Smooth muscle cell (in vitro differentiated cells): Measurements from ENCODE around the gene PLEKHG7. TPM values are rescaled to one million over a fixed set of nuclear protein-coding genes. Genes with fewer than 3 reads are reported as not detected.

Source experiments
- DNase-seq: peaks from one replicate; lab custom pipeline; 2025; ENCODE audit not compliant: unreplicated experiment; lab: John Stamatoyannopoulos, UW
- H2AFZ ChIP-seq: fragments of 200-600 bp; sonication (generic); 2 replicates; pipeline ENCODE4 v1.6.0; 2016; ENCODE audit warnings: antibody characterized with exemption, low read depth, mild to moderate bottlenecking
- H3F3A ChIP-seq: fragments of 200-600 bp; sonication (generic); 2 replicates; pipeline ENCODE4 v1.6.0; 2017; ENCODE audit warnings: antibody characterized with exemption, low read depth
- H3K27ac ChIP-seq: fragments of 200-600 bp; sonication (generic); 2 replicates; pipeline ENCODE4 v1.5.1; 2016; ENCODE audit warnings: low read depth, mild to moderate bottlenecking
- H3K27me3 ChIP-seq: fragments of 200-600 bp; sonication (generic); 2 replicates; pipeline ENCODE4 v1.6.1; 2016; ENCODE audit warnings: low read depth, mild to moderate bottlenecking
- H3K36me3 ChIP-seq: fragments of 200-600 bp; sonication (generic); 2 replicates; pipeline ENCODE4 v1.5.1; 2016; ENCODE audit warnings: low read depth
- H3K4me1 ChIP-seq: fragments of 200-600 bp; sonication (generic); 2 replicates; pipeline ENCODE4 v1.5.1; 2016; ENCODE audit warnings: low read depth
- H3K4me2 ChIP-seq: fragments of 200-600 bp; sonication (generic); 2 replicates; pipeline ENCODE4 v1.6.0; 2016; ENCODE audit warnings: mild to moderate bottlenecking
- H3K4me3 ChIP-seq: fragments of 200-600 bp; sonication (generic); 2 replicates; pipeline ENCODE4 v1.5.1; 2016; ENCODE audit warnings: mild to moderate bottlenecking
- H3K79me2 ChIP-seq: fragments of 200-600 bp; sonication (generic); 2 replicates; pipeline ENCODE4 v1.6.0; 2016; ENCODE audit warnings: low read depth, mild to moderate bottlenecking
- H3K9ac ChIP-seq: fragments of 200-600 bp; sonication (generic); 2 replicates; pipeline ENCODE4 v1.6.0; 2016; ENCODE audit warnings: low read depth
- H3K9me3 ChIP-seq: fragments of 200-600 bp; sonication (generic); replicated peaks from 2 replicates; pipeline ENCODE4 v1.5.1; 2016; ENCODE audit warnings: low read depth
- H4K20me1 ChIP-seq: fragments of 200-600 bp; sonication (generic); 2 replicates; pipeline ENCODE4 v1.6.0; 2016; ENCODE audit warnings: low read depth
- CTCF ChIP-seq: fragments of 200-600 bp; sonication (generic); IDR thresholded peaks from 2 replicates; pipeline ENCODE4 v1.5.1; 2017; ENCODE audit warnings: borderline replicate concordance, mild to moderate bottlenecking, antibody characterized with exemption; ENCODE audit not compliant: insufficient read depth, poor library complexity, severe bottlenecking
- WGBS: methylation state at CpG from one replicate; pipeline ENCODE4 v1.1.7; 2016; ENCODE audit warnings: low lambda C conversion rate; 5-methylcytosine and 5-hydroxymethylcytosine counted together
- polyA plus RNA-seq: library from polyadenylated mRNA; unstranded; fragments of >200 nt; fragmentation: Nextera tagmentation; extraction: Ambion mirVana; gene quantifications from 2 replicates; pipeline ENCODE4 v1.2.1, GENCODE V29; 2016
- total RNA-seq: library from RNA; depleted of rRNA; stranded (reverse); fragments of >200 nt; gene quantifications from 2 replicates; pipeline ENCODE4 v1.2.3, GENCODE V29; 2014

PLEKHG7 gene
- total and polyA plus RNA-seq, 2 experiments from 2014 or later, result not detected

GRCh38 chr12:92701441-92701840 lies 1.3 kb upstream of the PLEKHG7 start:
- Histone ChIP-seq H3K9ac (no peak overlapping the region), H3K9me3 (no peaks in the 10 kb centered on the region), H3K4me2 (no peak overlapping the region), H2AFZ (no peak overlapping the region), H3K79me2 (no peaks in the 10 kb centered on the region), H3K4me1 (no peaks in the 10 kb centered on the region), H3K4me3 (no peak overlapping the region), H3K36me3 (no peaks in the 10 kb centered on the region), H3K27me3 (no peaks in the 10 kb centered on the region), H4K20me1 (no peaks in the 10 kb centered on the region), H3F3A (no peaks in the 10 kb centered on the region), H3K27ac (no peak overlapping the region)
- no peak for DNase-seq
- 94% methylated on average over 1 of the region's 1 CpG for WGBS
- no peak for TF ChIP-seq CTCF

GRCh38 chr12:92703786-92704185 lies 997 bp downstream of the PLEKHG7 start:
- Histone ChIP-seq H3K27ac (no peak overlapping the region), H3K4me3 (no peak overlapping the region), H3K36me3 (no peaks in the 10 kb centered on the region), H3K9me3 (no peaks in the 10 kb centered on the region), H3K79me2 (no peaks in the 10 kb centered on the region), H4K20me1 (no peaks in the 10 kb centered on the region), H3K4me1 (no peaks in the 10 kb centered on the region), H2AFZ (no peak overlapping the region), H3F3A (no peaks in the 10 kb centered on the region), H3K27me3 (no peaks in the 10 kb centered on the region), H3K9ac (no peak overlapping the region), H3K4me2 (no peak overlapping the region)
- no peak for TF ChIP-seq CTCF
- 84% methylated on average over 4 of the region's 4 CpGs for WGBS
- no peak for DNase-seq

GRCh38 chr12:92706594-92706993 lies 3.8 kb downstream of the PLEKHG7 start:
- DNase-seq, result no peak
- H3K4me3 ChIP-seq, result no peak overlapping the region
- H3K4me1 ChIP-seq, result no peaks in the 10 kb centered on the region
- H4K20me1 ChIP-seq, result no peaks in the 10 kb centered on the region
- H3K79me2 ChIP-seq, result no peaks in the 10 kb centered on the region
- H3K36me3 ChIP-seq, result no peaks in the 10 kb centered on the region
- 97% methylated on average over 7 of the region's 7 CpGs for WGBS
- H3K9me3 ChIP-seq, result no peaks in the 10 kb centered on the region
- no peak overlapping the region for H3K9ac ChIP-seq
- TF ChIP-seq CTCF, result no peak
- H3K27me3 ChIP-seq, result no peaks in the 10 kb centered on the region
- H3K4me2 ChIP-seq, result no peak overlapping the region
- H3K27ac ChIP-seq, result no peak overlapping the region
- H3F3A ChIP-seq, result no peaks in the 10 kb centered on the region
- no peak overlapping the region for H2AFZ ChIP-seq

- TF ChIP-seq CTCF, result no peak
- WGBS, result 94% methylated on average over 1 of the region's 1 CpG
Measured at GRCh38 chr12:92707926-92708325, 5.1 kb downstream of the PLEKHG7 start.

More at GRCh38 chr12:92707926-92708325, 5.1 kb downstream of the PLEKHG7 start:
- Histone ChIP-seq H3K4me2 (no peak overlapping the region), H3K4me3 (no peak overlapping the region), H3K27ac (no peak overlapping the region), H3K36me3 (no peaks in the 10 kb centered on the region), H3K9ac (no peak overlapping the region), H3K27me3 (no peaks in the 10 kb centered on the region), H3K4me1 (no peaks in the 10 kb centered on the region), H3K79me2 (no peaks in the 10 kb centered on the region), H4K20me1 (no peaks in the 10 kb centered on the region), H2AFZ (no peak overlapping the region), H3K9me3 (no peaks in the 10 kb centered on the region), H3F3A (no peaks in the 10 kb centered on the region)
- DNase-seq, result no peak
